Measurements from ENCODE around the gene HYAL2. TPM values are rescaled to one million over a fixed set of nuclear protein-coding genes. Genes with fewer than 3 reads are reported as not detected.
A peak's percentile ranks its signal among the peaks of the same experiment; 100 is the strongest.
"Not testable (repeated sequence)": the region's sequence is repeated elsewhere in the genome, so short reads cannot be mapped to it uniquely, and the experiment has no call there.

Gene HYAL2
- total RNA-seq, 1 donor from 2014 or later, result 28.6 TPM

DNA sequence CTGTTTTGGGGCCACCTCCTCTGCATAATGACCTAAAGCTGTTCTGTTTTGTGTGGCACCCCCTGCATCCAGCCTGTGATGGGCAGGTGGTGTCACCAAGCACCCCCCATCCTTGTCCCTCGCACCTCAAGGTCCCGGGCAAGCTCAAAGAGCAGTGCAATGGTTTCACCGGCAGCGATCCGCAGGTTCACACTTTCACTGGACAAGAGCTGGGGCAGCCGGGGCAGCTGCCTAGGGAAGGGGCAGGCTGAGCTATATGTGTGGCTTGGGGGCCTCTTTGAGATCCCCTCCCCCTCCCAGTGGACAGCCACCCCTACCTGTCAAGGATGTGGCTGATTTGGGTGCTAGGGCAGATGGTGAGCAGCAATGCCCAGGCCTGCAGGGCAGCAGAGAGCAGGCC, 33.4 kb downstream of the HYAL2 start:
- no peak for DNase-seq

DNA sequence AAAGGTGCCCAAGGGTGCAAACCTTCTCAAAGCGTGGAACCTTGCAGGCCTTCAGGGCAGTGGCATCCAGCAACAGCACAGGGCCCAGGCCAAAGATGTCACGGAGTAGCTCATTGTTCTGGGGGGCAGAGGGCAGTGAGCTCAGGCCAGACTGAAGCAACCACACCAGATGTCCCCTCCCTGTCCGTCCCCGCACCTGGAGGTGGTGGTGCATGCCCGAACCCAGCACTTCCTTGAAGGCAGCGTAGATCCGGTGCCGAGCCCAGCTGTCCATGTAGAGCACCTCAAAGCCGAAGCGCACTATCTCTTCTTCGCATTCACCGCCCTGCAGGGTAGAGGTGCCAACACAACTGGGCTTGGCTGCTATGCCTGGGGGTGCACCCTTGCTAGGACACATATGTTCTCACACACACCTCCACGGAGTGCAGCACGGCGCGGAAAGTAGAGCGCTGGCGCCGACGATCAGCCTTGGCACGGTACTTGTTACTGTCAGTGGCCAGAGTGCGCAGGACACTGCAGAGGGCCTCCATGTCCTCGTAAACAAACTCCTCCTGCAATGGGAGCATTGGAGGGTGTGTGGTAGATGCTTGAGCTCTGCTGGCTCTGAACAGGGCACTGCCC, 34.0 kb downstream of the HYAL2 start:
- DNase-seq, result no peak

DNA sequence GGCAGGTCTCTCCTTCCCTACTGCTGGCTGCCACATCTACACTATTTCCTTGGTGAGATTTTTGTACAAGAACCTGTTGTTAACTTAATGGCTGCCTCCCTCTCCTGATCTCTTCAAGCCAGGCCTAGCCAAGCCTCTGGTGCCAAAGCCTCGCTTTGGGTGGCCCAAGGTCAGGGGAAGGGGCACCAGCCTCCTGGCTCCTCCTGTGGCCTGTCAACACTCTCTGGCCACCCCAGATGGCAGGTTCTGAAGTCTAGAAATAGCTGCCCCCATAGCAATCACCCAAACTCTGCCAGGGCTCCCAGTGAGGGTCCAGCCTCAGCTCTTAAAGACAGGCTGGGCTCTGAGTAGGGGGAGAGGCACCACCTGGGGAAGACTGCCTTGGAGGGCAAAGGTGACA, 35.3 kb downstream of the HYAL2 start:
- no peak for DNase-seq

DNA sequence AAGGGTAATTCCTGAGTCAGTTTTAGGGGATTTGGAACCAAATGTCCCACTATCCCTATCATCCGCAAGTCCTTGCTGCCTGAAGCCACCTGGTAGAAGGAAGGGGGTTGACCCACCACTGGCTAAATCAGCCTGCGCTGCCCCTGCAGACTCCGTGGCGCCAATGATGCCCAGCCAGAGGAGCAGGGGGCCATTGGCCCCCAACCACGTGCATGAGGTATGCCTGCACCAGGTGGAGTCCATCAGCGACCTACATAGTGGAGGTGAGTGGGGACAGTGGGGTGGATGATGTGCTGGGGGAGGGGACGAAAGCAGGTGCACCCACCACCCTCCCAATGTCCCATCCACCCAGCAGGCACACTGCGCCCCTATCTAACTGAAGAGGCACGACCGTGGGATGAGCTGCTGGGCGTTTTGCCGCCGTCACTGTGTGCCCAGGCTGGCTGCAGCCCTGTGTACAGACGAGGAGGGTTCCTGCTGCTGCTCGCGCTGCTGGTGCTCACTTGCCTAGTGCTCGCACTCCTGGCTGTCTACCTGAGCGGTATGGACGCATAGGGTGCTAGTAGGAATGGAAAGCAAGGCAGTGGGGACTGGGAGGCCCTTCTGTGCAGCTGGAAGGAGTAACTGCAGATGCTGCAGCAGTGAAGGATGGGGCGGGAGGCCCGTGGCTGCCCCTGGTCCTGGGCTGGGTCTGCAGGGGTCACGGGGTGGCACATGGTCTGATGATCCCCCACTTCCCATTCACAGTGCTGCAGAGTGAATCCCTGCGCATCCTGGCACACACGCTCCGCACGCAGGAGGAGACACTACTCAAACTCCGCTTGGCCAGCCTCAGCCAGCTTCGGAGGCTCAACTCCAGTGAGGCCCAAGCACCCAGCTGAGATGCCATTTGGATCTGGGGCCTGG, 36.0 kb downstream of the HYAL2 start:
- DNase-seq, result no peak

DNA sequence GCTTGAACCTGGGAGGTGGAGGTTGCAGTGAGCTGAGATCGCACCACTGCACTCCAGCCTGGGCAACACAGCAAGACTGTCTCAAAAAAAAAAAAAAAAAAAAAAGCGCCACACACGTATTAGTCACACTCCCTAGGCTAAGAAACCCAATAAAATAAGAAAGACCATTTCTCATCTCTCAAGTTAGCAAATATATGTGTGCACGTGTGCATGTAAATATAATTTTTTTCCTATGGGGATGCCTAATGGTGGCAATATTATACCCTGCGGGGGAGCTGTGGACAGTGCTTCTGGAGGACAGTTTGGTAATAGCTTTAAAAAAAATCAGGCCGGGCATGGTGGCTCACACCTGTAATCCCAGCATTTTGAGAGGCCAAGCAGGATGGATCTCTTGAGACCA, 38.4 kb downstream of the HYAL2 start:
- DNase-seq, result not testable (repeated sequence)

DNA sequence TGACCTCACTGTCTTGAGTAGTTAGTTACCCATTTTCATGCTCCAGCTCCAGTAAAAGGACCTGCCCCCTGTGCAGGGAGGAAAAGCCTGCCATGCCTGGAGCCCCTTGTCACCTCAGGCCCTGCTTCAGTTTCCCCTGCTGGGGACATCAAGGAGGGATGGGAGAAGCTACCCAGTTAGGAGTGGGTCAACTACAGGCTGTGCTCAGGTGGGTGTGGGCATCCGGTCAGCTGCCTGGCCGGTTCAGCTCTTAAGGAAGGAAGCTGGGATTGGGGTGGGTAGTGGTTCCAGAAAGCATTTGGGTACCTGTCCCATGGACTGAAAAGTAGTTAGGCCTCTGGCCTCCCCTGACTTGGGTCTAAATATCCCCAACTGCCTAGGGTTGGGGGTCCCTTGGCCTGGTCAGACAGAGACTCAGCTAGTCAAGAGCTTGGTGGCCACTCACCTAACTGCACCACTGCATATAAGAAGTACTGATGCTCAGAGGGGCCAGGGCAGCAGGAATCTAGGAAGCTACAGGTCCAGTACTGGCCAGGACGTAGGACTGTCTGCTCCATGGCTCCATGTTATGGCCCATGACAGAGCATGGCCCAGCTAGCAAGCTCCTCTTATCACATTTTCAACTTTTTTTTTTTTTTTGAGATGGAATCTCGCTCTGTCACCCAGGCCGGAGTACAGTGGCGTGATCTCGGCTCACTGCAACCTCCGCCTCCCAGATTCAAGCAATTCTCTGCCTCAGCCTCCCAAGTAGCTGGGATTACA, 43.1 kb downstream of the HYAL2 start:
- DNase-seq, result no peak

DNA sequence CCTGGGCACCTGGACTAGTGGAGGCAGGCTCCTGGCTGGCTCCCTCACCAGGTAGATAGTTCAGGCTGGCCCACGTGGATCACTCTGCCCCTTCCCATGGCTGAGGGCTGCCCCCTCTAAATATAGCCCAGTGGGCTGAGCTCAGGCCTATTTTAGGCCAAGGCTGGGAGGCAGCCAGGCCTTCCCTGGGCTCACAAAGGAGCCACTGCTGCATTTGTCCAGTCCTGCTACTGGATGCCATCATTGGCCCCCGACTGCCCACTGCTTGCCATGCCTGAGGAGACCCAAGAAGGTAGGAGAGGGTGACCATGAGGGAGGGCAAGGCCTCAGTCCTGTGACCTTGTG, 43.7 kb downstream of the HYAL2 start, which contains the start of gene LSMEM2:
TSS of gene LSMEM2 (plus strand) at position 208 of the 345 bp plus-strand sequence. CDS start at position 235, 27 bp downstream.
- DNase-seq, result no peak

DNA sequence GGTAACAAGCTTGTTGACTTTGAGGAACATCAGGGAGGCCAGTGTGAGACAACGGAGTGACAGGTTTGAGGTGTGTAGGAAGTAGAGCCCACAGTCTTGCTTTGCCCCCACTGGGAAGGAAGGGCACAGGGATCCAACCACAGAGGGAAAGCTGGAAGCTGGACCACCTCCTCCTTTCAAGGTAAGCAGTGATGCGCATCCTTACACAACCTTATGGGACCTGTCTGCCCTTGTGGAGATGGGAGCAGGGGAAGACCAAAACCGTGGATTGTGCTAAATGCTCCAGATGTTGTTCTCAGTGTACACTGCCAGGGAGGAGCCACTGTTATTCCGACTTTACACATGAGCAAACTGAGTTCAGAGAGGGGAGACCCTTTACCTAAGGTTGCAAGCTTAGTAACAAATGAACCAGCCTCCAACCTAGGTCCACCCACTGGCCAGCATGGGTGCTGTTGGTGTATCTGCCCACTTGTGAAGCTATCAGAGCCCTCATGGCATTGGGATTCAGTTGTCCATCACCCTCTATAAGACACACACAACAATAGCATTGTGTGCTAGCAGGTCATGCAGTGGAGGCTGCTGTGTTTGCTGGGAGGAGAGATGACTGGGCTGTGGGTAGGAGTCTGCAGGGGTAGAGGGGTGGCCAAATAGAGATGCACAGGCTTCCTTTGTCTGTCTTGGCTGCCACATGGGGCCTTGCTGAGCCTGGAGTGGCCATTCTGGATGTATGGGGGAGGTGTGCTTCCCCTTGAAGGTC, 44.2 kb downstream of the HYAL2 start:
- no peak for DNase-seq

DNA sequence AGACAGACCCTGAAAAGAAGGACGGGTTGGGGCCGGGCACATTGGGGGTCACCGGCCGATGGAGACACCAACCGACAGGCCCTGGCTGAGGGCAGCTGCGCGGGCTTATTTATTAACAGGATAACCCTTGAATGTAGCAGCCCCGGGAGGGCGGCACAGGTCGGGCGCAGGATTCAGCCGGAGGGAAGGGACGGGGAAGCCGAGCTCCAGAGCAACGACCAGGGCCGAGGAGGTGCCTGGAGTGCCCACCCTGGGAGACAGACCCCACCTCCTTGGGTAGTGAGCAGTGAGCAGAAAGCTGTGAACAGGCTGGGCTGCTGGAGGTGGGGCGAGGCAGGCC, 45.8 kb downstream of the HYAL2 start:
- DNase-seq, result no peak

DNA sequence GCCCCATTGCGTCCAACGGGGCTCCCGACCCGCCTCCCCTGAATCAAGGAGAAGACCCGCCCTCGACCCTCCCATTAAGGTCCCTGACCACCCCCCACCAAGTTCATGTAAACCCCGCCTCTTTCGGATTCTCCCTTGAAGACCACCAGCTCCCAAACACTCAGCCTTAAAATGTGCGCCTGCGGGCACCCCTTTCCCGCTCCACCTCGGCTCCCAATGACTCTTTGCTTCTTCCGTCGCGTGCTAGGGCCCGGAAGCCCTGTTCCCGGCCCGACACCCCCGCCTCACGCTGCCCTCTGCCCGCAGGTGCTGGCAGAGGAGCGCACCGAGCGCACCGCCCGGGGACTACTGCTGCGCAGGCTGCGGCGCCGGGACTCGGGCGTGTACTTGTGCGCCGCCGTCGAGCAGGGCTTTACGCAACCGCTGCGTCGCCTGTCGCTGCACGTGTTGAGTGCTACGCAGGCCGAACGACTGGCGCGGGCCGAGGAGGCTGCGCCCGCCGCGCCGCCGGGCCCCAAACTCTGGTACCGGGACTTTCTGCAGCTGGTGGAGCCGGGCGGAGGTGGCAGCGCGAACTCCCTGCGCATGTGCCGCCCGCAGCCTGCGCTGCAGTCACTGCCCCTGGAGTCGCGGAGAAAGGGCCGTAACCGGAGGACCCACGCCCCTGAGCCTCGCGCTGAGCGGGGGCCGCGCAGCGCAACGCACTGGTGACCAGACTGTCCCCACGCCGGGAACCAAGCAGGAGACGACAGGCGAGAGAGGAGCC, 46.4 kb downstream of the HYAL2 start:
- DNase-seq, result no peak

DNA sequence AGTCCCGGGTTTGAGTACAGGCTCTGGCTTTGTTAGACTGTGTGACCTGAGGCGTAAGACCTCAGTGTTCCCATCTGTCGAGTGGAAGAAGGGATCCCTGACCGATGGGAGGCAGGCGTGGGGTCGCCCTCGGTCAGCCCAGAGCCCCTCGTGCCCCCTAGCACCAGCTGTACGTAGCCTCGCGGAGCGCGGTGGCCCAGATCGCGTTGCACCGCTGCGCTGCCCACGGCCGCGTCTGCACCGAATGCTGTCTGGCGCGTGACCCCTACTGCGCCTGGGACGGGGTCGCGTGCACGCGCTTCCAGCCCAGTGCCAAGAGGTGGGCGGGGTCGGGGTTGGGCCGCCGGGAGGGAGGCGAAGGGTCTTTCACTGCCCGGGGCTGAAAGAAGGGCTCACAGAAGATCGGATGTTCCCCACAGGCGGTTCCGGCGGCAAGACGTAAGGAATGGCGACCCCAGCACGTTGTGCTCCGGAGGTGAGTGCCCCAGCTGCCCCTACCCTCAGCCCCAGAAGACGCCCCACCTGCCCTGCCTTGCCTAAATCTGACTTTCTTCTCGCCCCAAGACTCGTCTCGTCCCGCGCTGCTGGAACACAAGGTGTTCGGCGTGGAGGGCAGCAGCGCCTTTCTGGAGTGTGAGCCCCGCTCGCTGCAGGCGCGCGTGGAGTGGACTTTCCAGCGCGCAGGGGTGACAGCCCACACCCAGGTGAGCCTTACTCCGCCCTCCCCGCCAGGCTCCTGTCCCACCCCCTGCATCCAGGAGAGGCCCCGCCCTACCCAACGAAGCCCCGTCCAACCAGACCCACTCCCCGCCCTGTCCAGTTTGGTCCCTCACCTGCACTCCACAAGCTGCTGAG, 47.2 kb downstream of the HYAL2 start:
- DNase-seq, result no peak

DNA sequence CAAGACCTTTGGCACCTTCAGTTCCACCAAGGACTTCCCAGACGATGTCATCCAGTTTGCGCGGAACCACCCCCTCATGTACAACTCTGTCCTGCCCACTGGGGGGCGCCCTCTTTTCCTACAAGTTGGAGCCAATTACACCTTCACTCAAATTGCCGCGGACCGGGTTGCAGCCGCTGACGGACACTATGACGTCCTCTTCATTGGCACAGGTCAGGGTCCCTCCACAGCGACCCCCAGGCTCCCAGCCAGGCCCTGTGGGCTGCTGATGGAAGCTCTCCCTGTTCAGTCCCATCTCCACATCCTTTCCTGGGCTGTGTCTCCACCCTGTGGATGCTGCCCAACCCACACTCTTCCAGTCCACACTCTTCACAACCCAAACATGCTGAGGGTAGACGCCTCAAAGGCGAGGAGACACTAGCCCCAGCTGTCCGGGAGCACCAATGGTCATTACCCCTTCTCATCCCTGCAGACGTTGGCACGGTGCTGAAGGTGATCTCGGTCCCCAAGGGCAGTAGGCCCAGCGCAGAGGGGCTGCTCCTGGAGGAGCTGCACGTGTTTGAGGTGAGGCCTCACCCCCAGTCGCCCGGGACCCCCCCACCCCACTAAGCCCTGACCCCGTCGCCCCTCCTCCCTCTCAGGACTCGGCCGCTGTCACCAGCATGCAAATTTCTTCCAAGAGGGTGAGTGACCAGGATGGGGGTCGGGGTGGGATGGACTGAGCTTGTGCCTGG, 48.0 kb downstream of the HYAL2 start:
- no peak for DNase-seq

DNA sequence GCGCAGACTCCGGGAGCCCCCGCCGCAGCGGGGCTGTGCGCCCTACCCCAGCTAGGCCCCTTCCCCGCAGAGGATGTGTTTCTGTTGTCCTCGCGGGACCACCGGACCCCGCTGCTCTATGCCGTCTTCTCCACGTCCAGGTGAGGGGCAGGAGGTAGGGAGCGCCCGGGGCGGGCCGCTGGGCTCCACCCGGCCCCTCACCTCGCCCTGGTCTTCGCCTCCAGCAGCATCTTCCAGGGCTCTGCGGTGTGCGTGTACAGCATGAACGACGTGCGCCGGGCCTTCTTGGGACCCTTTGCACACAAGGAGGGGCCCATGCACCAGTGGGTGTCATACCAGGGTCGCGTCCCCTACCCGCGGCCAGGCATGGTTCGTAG, 48.9 kb downstream of the HYAL2 start:
- DNase-seq, result no peak

DNA sequence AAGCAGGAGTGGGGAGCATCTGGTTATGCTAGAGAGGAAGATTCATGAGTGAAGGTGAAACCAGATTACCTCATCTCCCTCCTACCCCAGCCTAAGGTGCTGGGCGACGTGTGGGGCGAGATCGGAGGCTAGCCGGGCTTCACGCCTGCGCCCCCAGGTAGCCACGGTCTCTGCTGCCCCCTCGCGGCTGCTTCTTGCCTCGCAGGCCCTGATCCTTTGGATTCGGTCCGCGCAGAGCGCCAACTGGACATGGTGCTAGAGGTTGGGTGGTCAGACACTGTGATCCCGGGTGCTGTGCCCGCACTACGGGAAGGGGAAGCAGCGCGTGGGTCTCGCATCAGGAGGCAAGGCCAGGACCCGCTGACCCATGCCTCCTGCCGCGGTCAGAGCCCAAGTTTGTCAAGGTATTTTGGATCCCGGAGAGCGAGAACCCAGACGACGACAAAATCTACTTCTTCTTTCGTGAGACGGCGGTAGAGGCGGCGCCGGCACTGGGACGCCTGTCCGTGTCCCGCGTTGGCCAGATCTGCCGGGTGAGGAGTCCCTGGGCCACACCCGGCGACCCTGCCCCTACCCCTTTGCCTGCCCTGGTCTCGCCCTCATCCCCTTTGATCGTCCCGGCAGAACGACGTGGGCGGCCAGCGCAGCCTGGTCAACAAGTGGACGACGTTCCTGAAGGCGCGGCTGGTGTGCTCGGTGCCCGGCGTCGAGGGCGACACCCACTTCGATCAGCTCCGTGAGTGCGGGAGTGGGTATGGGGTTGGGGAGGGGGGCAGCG, 49.4 kb downstream of the HYAL2 start:
- DNase-seq, result peak; percentile 60

DNA sequence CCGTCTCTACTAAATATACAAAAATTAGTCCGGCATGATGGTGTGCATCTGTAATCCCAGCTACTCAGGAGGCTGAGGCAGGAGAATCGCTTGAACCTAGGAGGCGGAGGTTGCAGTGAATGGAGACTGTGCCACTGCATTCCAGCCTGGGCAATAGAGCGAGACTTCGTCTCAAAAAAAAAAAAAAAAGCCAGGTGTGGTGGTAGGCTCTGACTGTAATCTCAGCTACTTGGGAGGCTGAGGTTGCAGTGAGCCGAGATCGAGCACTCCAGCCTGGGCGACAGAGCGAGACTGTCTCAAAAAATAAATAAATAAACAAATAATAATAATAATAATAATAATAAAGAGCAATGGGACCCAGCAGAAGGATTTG, 50.0 kb downstream of the HYAL2 start:
- not testable (repeated sequence) for DNase-seq

DNA sequence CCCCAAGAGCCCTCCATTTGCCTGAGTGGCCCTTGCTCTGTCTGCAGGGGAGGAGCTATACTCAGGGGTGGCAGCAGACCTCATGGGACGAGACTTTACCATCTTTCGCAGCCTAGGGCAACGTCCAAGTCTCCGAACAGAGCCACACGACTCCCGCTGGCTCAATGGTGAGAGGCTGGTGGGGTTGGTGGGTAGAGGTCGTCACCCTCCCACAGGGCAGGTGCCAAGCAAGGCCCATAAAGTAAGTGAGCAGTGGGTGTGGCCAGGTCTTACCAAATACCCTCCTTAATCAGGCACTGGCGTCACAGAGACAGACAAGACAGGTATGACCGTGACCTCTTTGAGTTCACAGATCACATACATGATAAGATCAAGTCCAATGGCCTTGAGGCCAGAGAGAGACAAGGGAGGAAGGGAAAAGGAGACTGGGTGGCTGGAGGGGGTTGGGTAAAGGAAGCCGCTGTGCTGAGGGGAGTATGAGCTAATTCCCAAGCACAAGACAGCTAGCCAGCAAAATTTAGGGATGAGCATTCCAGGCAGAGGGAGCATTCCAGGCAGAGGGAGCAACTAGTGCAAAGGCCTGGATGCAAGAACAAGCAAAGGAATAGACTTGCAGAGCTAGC, 51.1 kb downstream of the HYAL2 start:
- no peak for DNase-seq

DNA sequence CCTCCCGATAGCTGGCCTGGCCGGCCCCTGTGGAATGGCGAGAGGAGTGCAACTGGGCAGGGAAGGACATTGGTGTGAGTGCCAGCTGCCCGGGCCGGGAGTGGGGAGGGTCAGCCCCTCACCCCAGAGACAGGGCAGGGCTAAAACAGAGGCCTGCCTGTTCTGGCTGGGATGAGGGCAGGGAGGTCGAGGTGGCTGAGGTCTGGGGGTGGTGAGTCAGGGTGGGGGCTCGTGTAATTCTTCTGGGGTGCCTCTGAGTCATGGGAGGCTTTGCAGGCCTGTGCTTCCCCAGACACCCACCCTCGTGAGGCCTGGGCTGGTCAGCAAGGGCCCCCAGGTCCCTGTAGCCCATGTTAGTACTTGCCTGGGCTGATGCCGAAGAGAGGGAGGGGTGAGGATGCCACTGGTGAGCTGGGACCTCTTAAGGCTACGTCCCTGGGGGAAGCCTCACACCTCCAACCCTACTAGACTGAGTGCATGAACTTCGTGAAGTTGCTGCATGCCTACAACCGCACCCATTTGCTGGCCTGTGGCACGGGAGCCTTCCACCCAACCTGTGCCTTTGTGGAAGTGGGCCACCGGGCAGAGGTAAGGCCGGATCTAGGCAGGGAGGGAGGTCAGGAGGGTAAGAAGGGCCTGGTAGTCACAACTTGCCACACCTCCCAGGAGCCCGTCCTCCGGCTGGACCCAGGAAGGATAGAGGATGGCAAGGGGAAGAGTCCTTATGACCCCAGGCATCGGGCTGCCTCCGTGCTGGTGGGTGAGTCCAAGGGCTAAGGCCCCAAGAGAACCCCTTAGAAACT, 51.9 kb downstream of the HYAL2 start:
- no peak for DNase-seq

DNA sequence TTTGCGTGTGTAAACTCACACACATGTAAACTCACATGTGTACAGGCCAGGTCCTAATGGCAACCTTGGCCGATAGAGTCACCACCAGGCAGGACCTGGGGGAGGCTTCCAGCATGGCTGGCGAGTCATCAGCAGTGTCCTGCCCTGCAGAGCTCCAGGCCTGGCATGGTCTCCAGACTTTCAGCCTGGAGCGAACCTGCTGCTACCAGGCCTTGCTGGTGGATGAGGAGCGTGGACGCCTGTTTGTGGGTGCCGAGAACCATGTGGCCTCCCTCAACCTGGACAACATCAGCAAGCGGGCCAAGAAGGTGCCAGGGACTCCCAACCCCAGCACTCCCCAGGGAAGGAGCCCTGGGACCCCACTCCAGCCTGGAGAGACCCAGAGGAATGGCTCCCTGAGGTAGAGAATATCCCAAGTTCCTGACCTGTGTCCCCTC, 52.5 kb downstream of the HYAL2 start:
- DNase-seq, result no peak

Data from skin of body (tissue), 2 donors.